Rectal smooth muscle tissue (tissue), 1 donor: ENCODE measurements around the gene ZNF281.
"Not testable (repeated sequence)": the region's sequence is repeated elsewhere in the genome, so short reads cannot be mapped to it uniquely, and the experiment has no call there.

Source experiments
- H3K27ac ChIP-seq: one replicate; pipeline ENCODE4 v1.7.0; 2013; ENCODE audit warnings: low read depth, low read length, inconsistent platforms
- H3K27me3 ChIP-seq: one replicate; pipeline ENCODE4 v1.7.0; 2013; ENCODE audit warnings: low read length; ENCODE audit not compliant: control insufficient read depth, insufficient read depth
- H3K36me3 ChIP-seq: one replicate; pipeline ENCODE4 v1.7.0; 2013; ENCODE audit warnings: low read length; ENCODE audit not compliant: control insufficient read depth, insufficient read depth
- H3K4me1 ChIP-seq: one replicate; pipeline ENCODE4 v1.7.0; 2013; ENCODE audit warnings: low read length; ENCODE audit not compliant: control insufficient read depth, insufficient read depth
- H3K4me3 ChIP-seq: one replicate; pipeline ENCODE4 v1.7.0; 2013; ENCODE audit warnings: low read length
- H3K9ac ChIP-seq: one replicate; pipeline ENCODE4 v1.7.0; 2013; ENCODE audit warnings: low read length

ZNF281 gene

DNA sequence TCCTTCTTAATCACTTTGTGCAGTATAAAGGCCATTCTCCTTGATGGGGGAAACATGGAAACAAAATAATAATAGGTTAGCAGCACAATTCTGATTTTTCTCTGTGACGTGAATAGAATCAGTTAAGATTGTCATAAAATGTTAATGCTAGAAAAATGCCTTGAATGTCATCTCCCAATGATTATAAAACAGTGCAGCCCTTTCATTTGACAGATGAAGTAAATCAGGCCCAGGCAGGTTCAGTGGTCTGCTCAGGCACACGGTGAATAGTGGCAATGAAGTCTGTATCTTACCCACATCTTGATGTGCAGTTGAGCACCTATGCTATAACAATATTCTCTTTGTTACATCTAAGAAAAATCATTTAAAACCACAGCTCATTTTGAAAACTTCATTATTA lies 32.2 kb upstream of the ZNF281 start:
- H3K4me1 ChIP-seq = peaks cover 2% of the 10 kb centered on the region
- no peaks in the 10 kb centered on the region for H3K36me3 ChIP-seq
- H3K4me3 ChIP-seq = no peak overlapping the region
- H3K27me3 ChIP-seq = no peaks in the 10 kb centered on the region
- no peak overlapping the region for H3K27ac ChIP-seq
- no peak overlapping the region for H3K9ac ChIP-seq

DNA sequence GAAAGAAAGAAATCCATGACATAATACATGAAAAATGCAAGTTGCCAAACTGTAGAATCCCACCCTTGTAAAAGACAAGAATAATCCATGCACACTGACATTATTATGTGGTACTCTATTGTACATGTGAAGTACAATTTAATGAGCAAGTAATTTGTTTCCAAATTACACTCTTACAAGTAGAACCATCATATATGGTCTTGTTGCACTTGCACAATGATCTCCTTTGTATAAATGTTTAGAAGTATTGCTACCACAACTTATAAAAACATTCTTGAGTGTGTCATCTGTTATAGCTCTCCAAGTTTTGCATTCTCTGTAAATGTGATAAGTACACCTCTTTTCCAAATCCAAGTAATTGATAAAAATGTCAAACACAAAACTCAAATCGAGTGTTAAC lies 29.1 kb upstream of the ZNF281 start:
- Histone ChIP-seq H3K4me1 (peaks cover 2% of the 10 kb centered on the region), H3K36me3 (no peaks in the 10 kb centered on the region)

DNA sequence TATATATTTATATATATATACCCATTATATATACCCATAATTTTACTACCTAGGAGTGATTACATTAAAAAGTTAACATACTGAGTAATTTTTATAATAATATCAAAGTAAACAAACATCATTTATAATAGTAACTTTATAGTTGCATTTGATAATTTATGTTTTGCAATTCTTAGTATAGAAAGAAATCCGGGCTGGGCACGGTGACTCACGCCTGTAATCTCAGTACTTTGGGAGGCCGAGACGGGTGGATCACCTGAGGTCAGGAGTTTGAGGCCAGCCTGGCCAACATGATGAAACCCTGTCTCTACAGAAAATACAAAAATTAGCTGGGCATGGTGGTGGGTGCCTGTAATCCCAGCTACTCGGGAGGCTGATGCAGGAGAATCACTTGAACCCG lies 28.6 kb upstream of the ZNF281 start:
- H3K9ac ChIP-seq, H3K4me3 ChIP-seq, H3K27me3 ChIP-seq, H3K27ac ChIP-seq, H3K36me3 ChIP-seq, H3K4me1 ChIP-seq: not testable (repeated sequence)

More for the DNA sequence above, 29.1 kb upstream of the ZNF281 start:
- H3K27me3 ChIP-seq = no peaks in the 10 kb centered on the region
- H3K4me3 ChIP-seq = no peak overlapping the region
- H3K9ac ChIP-seq = no peak overlapping the region
- no peak overlapping the region for H3K27ac ChIP-seq

DNA sequence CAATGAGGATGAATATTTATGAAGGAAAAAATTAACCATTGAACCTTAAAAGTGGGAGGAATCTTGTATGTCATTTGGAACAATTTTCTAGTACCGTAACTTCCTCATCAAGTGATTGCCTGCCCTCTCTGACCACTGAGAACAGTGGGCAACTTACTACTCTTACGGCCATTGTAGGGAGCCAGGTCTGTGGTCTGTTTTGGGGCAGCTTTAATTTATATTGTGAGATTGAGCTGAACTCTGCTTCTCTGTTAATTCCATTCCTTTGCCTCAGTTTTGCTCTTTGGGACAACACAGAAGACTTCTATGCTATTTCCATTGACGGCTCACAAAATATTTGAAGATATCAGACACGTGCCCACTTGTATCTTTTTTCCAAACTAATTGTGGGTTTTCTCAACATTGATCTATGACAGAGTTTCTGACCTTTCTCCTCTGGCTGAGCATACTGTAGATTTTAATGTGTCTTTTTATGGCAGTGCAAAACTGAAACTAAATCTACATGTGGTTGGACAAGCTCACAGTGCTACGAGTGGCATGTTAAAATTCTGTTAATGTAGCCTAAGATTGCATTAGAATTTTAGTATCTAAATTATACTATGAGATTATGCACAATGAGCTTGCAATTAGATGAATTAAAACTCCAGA lies 27.8 kb upstream of the ZNF281 start:
- Histone ChIP-seq H3K27me3 (no peaks in the 10 kb centered on the region), H3K27ac (no peak overlapping the region), H3K9ac (no peak overlapping the region), H3K4me3 (peak overlapping the region; percentile 34), H3K4me1 (peaks cover 2% of the 10 kb centered on the region), H3K36me3 (no peaks in the 10 kb centered on the region)

DNA sequence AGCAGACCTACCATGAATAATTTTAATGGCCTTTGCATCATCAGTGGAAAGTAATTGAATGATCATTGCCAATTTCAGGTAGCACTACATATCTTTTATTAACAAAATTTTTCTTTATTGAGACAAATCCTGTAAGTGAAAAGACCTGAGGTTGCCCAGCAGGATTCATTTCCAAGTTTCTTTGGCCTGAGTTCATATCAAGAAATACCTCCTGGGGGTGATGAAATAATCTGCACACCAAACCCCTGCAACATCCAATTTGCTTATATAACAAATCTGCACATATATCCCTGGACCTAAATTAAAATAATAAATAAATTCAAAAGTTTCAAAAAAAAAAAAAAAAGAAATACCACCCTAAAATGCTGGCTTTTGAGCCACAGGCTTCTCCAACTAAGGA lies 27.3 kb upstream of the ZNF281 start:
- H3K4me3 ChIP-seq = no peak overlapping the region
- H3K27ac ChIP-seq = no peak overlapping the region
- no peak overlapping the region for H3K9ac ChIP-seq

DNA sequence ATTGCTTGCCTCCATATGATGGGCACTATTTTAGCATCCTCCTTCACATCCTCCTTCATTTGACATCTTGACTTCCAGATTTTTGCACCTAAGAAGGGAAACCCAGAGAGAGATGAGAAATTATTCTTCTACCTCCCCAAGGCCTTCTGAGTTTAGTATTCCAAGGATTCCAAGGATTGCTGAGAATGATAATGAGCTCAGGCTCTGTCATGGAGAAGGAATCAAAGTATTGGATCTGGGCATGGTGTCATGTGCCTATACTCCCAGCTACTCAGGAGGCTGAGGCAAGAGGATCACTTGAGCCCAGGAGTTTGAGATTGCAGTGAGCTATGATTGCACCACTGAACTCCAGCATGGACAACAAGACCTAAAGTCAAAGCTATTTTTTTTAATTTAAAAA lies 26.6 kb upstream of the ZNF281 start:
- no peak overlapping the region for H3K9ac ChIP-seq
- no peaks in the 10 kb centered on the region for H3K27me3 ChIP-seq
- H3K27ac ChIP-seq = no peak overlapping the region
- no peaks in the 10 kb centered on the region for H3K36me3 ChIP-seq
- peaks cover 2% of the 10 kb centered on the region for H3K4me1 ChIP-seq
- H3K4me3 ChIP-seq = no peak overlapping the region

More for the DNA sequence above, 27.3 kb upstream of the ZNF281 start:
- H3K27me3 ChIP-seq = no peaks in the 10 kb centered on the region
- no peaks in the 10 kb centered on the region for H3K36me3 ChIP-seq
- peaks cover 2% of the 10 kb centered on the region for H3K4me1 ChIP-seq

DNA sequence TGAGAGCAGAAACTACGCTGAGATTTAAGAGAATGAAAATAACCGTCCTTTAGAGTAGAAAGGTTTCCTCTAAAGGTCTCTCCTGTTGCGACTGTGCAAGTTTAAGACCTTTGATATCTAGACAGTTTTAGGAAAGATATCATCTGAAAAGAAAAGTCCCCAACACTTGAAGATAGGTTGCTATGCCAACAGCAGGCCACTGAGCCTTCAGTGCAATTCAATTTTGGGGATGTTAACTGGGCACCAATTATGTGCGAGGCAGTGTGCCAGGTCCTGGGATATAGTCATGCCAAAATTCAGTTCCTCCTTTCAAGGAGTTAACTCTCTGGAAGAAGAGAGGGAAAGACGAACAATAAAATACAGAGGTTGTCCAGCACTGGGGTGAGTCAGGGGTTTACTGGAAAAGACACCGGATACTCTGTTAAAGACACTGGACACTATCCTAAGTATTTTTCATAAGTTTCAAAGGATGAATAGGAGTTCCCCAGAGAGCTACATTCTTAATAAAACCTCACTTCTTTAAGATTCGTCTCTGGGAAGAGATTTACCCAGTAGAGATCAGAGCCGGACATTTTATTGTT lies 25.5 kb upstream of the ZNF281 start:
- Histone ChIP-seq H3K27me3 (no peaks in the 10 kb centered on the region), H3K4me3 (no peak overlapping the region), H3K36me3 (no peaks in the 10 kb centered on the region), H3K4me1 (peaks cover 2% of the 10 kb centered on the region), H3K27ac (no peak overlapping the region), H3K9ac (no peak overlapping the region)

DNA sequence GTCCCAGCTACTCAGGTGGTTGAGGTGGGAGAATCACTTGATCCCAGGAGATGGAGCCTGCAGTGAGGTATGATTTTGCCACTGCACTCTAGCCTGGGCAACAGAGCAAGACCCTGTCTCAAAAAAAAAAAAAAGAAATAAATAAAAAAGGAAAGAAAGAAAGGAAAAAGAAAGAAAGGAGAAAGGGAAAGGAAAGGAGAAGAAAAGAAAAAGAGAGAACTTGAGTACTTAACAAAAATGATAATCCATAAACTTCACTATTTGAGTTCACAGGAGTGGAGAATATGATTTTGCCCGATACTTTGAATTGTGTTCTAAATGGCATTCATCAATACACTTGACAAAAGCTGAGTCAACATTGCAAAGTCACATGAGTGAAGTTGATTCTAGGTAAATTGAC lies 23.8 kb upstream of the ZNF281 start:
- no peak overlapping the region for H3K27ac ChIP-seq
- H3K4me3 ChIP-seq = no peak overlapping the region
- no peaks in the 10 kb centered on the region for H3K4me1 ChIP-seq
- H3K36me3 ChIP-seq = no peaks in the 10 kb centered on the region
- H3K27me3 ChIP-seq = no peaks in the 10 kb centered on the region
- H3K9ac ChIP-seq = no peak overlapping the region

DNA sequence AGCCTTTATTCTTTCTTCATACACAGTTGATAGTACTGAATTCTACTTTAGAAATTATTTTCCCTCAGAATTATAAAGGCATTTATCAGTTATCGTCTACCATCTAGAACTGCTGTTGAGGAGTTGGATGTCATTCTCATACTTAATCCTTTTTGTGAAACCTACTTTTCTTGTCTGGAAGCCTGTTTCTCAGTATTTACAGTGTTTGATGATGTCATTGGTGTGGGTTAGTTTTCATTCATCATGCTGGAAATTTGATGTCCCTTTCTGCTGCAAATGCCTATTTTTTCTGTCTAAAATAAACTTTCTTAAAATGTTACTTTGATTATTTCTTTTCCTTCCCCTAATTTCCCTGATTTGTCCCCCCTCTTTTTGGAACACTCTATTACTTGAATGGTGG lies 22.8 kb upstream of the ZNF281 start:
- Histone ChIP-seq H3K27me3 (no peaks in the 10 kb centered on the region), H3K4me1 (no peaks in the 10 kb centered on the region), H3K9ac (no peak overlapping the region), H3K27ac (no peak overlapping the region), H3K4me3 (no peak overlapping the region), H3K36me3 (no peaks in the 10 kb centered on the region)

DNA sequence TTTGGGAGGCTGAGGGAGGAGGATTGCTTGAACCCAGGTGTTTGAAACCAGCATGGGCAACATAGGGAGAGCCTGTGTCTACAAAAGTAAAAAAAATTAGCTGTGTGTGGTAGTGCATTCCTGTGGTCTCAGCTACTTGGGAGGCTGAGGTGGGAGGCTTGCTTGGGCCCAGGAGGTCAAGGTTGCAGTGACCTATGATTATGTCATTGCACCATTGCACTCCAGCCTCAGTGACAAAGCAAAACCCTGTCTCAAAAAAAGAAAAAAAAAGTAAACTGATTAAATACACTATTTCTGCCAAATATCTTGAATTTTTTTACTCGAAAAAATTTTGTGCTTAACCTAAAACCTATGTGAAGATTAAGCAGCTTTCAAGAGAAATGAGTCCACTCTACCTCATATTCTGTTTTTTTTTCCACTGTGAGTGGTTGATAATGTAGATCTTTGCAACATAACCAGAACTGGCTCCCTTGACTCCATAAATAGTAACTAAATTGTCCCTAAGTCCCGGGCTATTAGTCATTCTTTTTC lies 19.4 kb upstream of the ZNF281 start:
- H3K4me1 ChIP-seq = no peaks in the 10 kb centered on the region
- no peak overlapping the region for H3K4me3 ChIP-seq
- no peaks in the 10 kb centered on the region for H3K27me3 ChIP-seq
- no peaks in the 10 kb centered on the region for H3K36me3 ChIP-seq
- no peak overlapping the region for H3K9ac ChIP-seq
- H3K27ac ChIP-seq = no peak overlapping the region

DNA sequence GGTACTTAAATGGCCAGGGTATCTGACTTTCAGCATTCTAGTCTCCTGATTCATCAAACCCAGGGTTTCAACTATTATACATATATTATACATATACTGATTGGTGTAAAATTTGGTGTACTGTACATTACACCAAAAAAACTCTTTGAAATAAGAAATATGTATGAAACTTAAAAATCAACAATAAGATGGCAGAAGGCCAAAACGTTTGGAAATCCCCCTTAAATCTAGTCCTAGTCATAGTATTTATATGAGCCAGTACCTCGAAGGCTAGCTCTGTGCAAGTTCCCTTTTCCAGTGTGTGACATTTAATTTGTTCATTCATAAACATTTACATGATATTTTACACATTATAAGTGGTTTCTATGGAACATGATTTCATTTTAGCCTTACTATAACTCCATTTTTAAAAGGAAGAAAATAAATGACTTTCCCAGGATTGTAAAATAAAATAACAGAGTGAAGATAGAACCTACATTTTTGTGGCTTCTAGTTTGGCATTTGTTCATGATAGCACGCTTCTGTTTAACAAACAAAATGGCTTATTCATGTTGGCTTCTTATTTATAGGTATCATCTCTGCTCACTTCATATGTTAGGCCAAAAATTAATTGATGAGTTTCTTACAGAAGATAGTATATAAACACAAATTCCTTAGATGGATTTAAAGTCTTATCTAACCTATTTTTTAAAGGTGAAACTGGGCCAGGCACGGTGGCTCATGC lies 18.8 kb upstream of the ZNF281 start:
- Histone ChIP-seq H3K4me3 (no peak overlapping the region), H3K27me3 (no peaks in the 10 kb centered on the region)

DNA sequence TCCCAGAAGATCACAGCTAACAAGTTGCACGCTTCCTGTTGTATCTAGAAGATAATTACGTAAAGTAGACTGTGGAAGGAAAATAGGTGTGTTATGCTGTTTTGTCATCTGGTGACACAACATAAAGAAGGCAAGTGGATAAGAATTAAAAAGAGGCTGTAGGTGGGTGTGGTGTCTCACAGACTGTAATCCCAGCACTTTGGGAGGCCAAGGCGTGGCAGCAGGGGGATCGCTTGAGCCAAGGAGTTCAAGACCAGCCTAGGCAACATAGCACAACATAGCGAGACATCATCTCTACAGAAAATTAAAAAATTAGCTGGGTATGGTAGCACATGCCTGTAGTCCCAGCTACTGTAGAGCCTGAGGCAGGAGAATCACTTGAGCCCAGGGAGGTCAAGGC lies 17.9 kb upstream of the ZNF281 start:
- Histone ChIP-seq H3K4me1 (no peaks in the 10 kb centered on the region), H3K9ac (no peak overlapping the region), H3K27ac (no peak overlapping the region), H3K27me3 (no peaks in the 10 kb centered on the region), H3K4me3 (no peak overlapping the region), H3K36me3 (no peaks in the 10 kb centered on the region)

More for the DNA sequence above, 18.8 kb upstream of the ZNF281 start:
- no peak overlapping the region for H3K27ac ChIP-seq
- no peak overlapping the region for H3K9ac ChIP-seq
- H3K36me3 ChIP-seq = no peaks in the 10 kb centered on the region
- H3K4me1 ChIP-seq = no peaks in the 10 kb centered on the region
